ENCODE measurements around the gene POLR1D. TPM values are rescaled to one million over a fixed set of nuclear protein-coding genes. Genes with fewer than 3 reads are reported as not detected.

POLR1D gene
- total and polyA plus RNA-seq, 4 donors, result 47.3 to 92.4 (median 83.1) TPM

GRCh38 chr13:27634791-27635190, 13.1 kb downstream of the POLR1D start:
- H3K9me3 ChIP-seq (ENCODE audit: control insufficient read depth, insufficient read depth, low read length), result no peaks in the 10 kb centered on the region
- no peak overlapping the region for H3K27ac ChIP-seq (ENCODE audit: low read depth, low read length)
- H3K4me1 ChIP-seq (ENCODE audit: control insufficient read depth, insufficient read depth, low read length), result no peaks in the 10 kb centered on the region
- no peak overlapping the region for H3K4me3 ChIP-seq (ENCODE audit: low read depth, low read length)
- DNase-seq (ENCODE audit: low read depth in 4 of 6, low spot score in 6 of 6), result no peak
- no peaks in the 10 kb centered on the region for H3K36me3 ChIP-seq (ENCODE audit: control insufficient read depth, insufficient read depth, low read length)
- WGBS (ENCODE audit: insufficient coverage), result 92% methylated on average over 3 of the region's 3 CpGs
- H3K27me3 ChIP-seq (ENCODE audit: control insufficient read depth, insufficient read depth, low read length), result no peaks in the 10 kb centered on the region

GRCh38 chr13:27635266-27635665, 13.6 kb downstream of the POLR1D start:
- Histone ChIP-seq H3K4me1 (ENCODE audit: control insufficient read depth, insufficient read depth, low read length) (no peaks in the 10 kb centered on the region), H3K27ac (ENCODE audit: low read depth, low read length) (no peak overlapping the region), H3K27me3 (ENCODE audit: control insufficient read depth, insufficient read depth, low read length) (no peaks in the 10 kb centered on the region), H3K4me3 (ENCODE audit: low read depth, low read length) (no peak overlapping the region), H3K9me3 (ENCODE audit: control insufficient read depth, insufficient read depth, low read length) (no peaks in the 10 kb centered on the region), H3K36me3 (ENCODE audit: control insufficient read depth, insufficient read depth, low read length) (no peaks in the 10 kb centered on the region)
- WGBS (ENCODE audit: insufficient coverage), result no CpG with 5 or more reads among the region's 1 CpG
- DNase-seq (ENCODE audit: low read depth in 4 of 6, low spot score in 6 of 6), result no peak

- H3K36me3 ChIP-seq (ENCODE audit: control insufficient read depth, insufficient read depth, low read length), result no peaks in the 10 kb centered on the region
- H3K4me3 ChIP-seq (ENCODE audit: low read depth, low read length), result no peak overlapping the region
- H3K4me1 ChIP-seq (ENCODE audit: control insufficient read depth, insufficient read depth, low read length), result no peaks in the 10 kb centered on the region
- no peaks in the 10 kb centered on the region for H3K9me3 ChIP-seq (ENCODE audit: control insufficient read depth, insufficient read depth, low read length)
- peak in 2 of 6 donors; percentile 25 to 69 for DNase-seq (ENCODE audit: low read depth in 4 of 6, low spot score in 6 of 6)
- H3K27ac ChIP-seq (ENCODE audit: low read depth, low read length), result no peak overlapping the region
- H3K27me3 ChIP-seq (ENCODE audit: control insufficient read depth, insufficient read depth, low read length), result no peaks in the 10 kb centered on the region
- 83% methylated on average over 1 of the region's 6 CpGs for WGBS (ENCODE audit: insufficient coverage)
Observed at GRCh38 chr13:27636589-27637288, 15.0 kb downstream of the POLR1D start.

GRCh38 chr13:27637289-27637626, 15.6 kb downstream of the POLR1D start:
- Histone ChIP-seq H3K4me1 (ENCODE audit: control insufficient read depth, insufficient read depth, low read length) (no peaks in the 10 kb centered on the region), H3K9me3 (ENCODE audit: control insufficient read depth, insufficient read depth, low read length) (no peaks in the 10 kb centered on the region), H3K4me3 (ENCODE audit: low read depth, low read length) (no peak overlapping the region), H3K27ac (ENCODE audit: low read depth, low read length) (no peak overlapping the region), H3K36me3 (ENCODE audit: control insufficient read depth, insufficient read depth, low read length) (no peaks in the 10 kb centered on the region), H3K27me3 (ENCODE audit: control insufficient read depth, insufficient read depth, low read length) (no peaks in the 10 kb centered on the region)
- DNase-seq (ENCODE audit: low read depth in 4 of 6, low spot score in 6 of 6), result peak in 1 of 6 donors; percentile 15
- no CpG with 5 or more reads among the region's 1 CpG for WGBS (ENCODE audit: insufficient coverage)

GRCh38 chr13:27638001-27638400, 16.3 kb downstream of the POLR1D start:
- DNase-seq (ENCODE audit: low read depth in 4 of 6, low spot score in 6 of 6), result no peak
- Histone ChIP-seq H3K27ac (ENCODE audit: low read depth, low read length) (peak overlapping the region; percentile 3), H3K4me3 (ENCODE audit: low read depth, low read length) (no peak overlapping the region), H3K4me1 (ENCODE audit: control insufficient read depth, insufficient read depth, low read length) (no peaks in the 10 kb centered on the region), H3K36me3 (ENCODE audit: control insufficient read depth, insufficient read depth, low read length) (no peaks in the 10 kb centered on the region), H3K9me3 (ENCODE audit: control insufficient read depth, insufficient read depth, low read length) (no peaks in the 10 kb centered on the region), H3K27me3 (ENCODE audit: control insufficient read depth, insufficient read depth, low read length) (no peaks in the 10 kb centered on the region)
- no CpG with 5 or more reads among the region's 1 CpG for WGBS (ENCODE audit: insufficient coverage)

GRCh38 chr13:27638521-27638920, 16.8 kb downstream of the POLR1D start:
- Histone ChIP-seq H3K4me1 (ENCODE audit: control insufficient read depth, insufficient read depth, low read length) (no peaks in the 10 kb centered on the region), H3K4me3 (ENCODE audit: low read depth, low read length) (no peak overlapping the region), H3K27ac (ENCODE audit: low read depth, low read length) (peak overlapping the region; percentile 3), H3K36me3 (ENCODE audit: control insufficient read depth, insufficient read depth, low read length) (no peaks in the 10 kb centered on the region), H3K9me3 (ENCODE audit: control insufficient read depth, insufficient read depth, low read length) (no peaks in the 10 kb centered on the region), H3K27me3 (ENCODE audit: control insufficient read depth, insufficient read depth, low read length) (no peaks in the 10 kb centered on the region)
- 17% methylated on average over 2 of the region's 2 CpGs for WGBS (ENCODE audit: insufficient coverage)
- peak in 2 of 6 donors; percentile 36 to 48 for DNase-seq (ENCODE audit: low read depth in 4 of 6, low spot score in 6 of 6)

GRCh38 chr13:27639186-27639585, 17.5 kb downstream of the POLR1D start:
- no peaks in the 10 kb centered on the region for H3K27me3 ChIP-seq (ENCODE audit: control insufficient read depth, insufficient read depth, low read length)
- no peaks in the 10 kb centered on the region for H3K4me1 ChIP-seq (ENCODE audit: control insufficient read depth, insufficient read depth, low read length)
- DNase-seq (ENCODE audit: low read depth in 4 of 6, low spot score in 6 of 6), result no peak
- H3K36me3 ChIP-seq (ENCODE audit: control insufficient read depth, insufficient read depth, low read length), result no peaks in the 10 kb centered on the region
- no peak overlapping the region for H3K27ac ChIP-seq (ENCODE audit: low read depth, low read length)
- no peaks in the 10 kb centered on the region for H3K9me3 ChIP-seq (ENCODE audit: control insufficient read depth, insufficient read depth, low read length)
- H3K4me3 ChIP-seq (ENCODE audit: low read depth, low read length), result no peak overlapping the region

GRCh38 chr13:27641711-27642502, 20.2 kb downstream of the POLR1D start:
- 84% methylated on average over 3 of the region's 4 CpGs for WGBS (ENCODE audit: insufficient coverage)
- no peaks in the 10 kb centered on the region for H3K9me3 ChIP-seq (ENCODE audit: control insufficient read depth, insufficient read depth, low read length)

GRCh38 chr13:27643334-27644132, 21.8 kb downstream of the POLR1D start:
- no peaks in the 10 kb centered on the region for H3K36me3 ChIP-seq (ENCODE audit: control insufficient read depth, insufficient read depth, low read length)
- DNase-seq (ENCODE audit: low read depth in 4 of 6, low spot score in 6 of 6), result no peak
- no CpG with 5 or more reads among the region's 5 CpGs for WGBS (ENCODE audit: insufficient coverage)
- no peaks in the 10 kb centered on the region for H3K27me3 ChIP-seq (ENCODE audit: control insufficient read depth, insufficient read depth, low read length)
- no peak overlapping the region for H3K4me3 ChIP-seq (ENCODE audit: low read depth, low read length)
- H3K4me1 ChIP-seq (ENCODE audit: control insufficient read depth, insufficient read depth, low read length), result no peaks in the 10 kb centered on the region
- no peaks in the 10 kb centered on the region for H3K9me3 ChIP-seq (ENCODE audit: control insufficient read depth, insufficient read depth, low read length)
- H3K27ac ChIP-seq (ENCODE audit: low read depth, low read length), result no peak overlapping the region

More at GRCh38 chr13:27641711-27642502, 20.2 kb downstream of the POLR1D start:
- Histone ChIP-seq H3K27me3 (ENCODE audit: control insufficient read depth, insufficient read depth, low read length) (no peaks in the 10 kb centered on the region), H3K36me3 (ENCODE audit: control insufficient read depth, insufficient read depth, low read length) (no peaks in the 10 kb centered on the region), H3K4me3 (ENCODE audit: low read depth, low read length) (no peak overlapping the region), H3K4me1 (ENCODE audit: control insufficient read depth, insufficient read depth, low read length) (no peaks in the 10 kb centered on the region), H3K27ac (ENCODE audit: low read depth, low read length) (no peak overlapping the region)
- DNase-seq (ENCODE audit: low read depth in 4 of 6, low spot score in 6 of 6), result no peak

Data from spinal cord (tissue), 10 donors.